ENCODE results near the gene METTL13. TPM values are rescaled to one million over a fixed set of nuclear protein-coding genes. Genes with fewer than 3 reads are reported as not detected.

Gene METTL13
- total and polyA plus RNA-seq, 9 of the 15 experiments (the other 6 are each of a cell fraction or from before 2014, with no cell fraction given), result 18.9 to 78.9 (median 54.9) TPM

- no TSS peak for BruUV-seq (replicated peaks)
- H3K27ac ChIP-seq (ENCODE audit: extremely low read depth, low read depth, low read length), result no peak overlapping the region
- H3K4me3 ChIP-seq, result no peak overlapping the region
- ChIA-PET CTCF (ENCODE audit: low intra/inter-chr PET ratio) (no interaction called here), POLR2A (interaction anchor here (0.6 to 0.9 kb wide), 3 partner anchors 44 to 134 kb away, joined by 3 to 5 read pairs (median 4); no protein-coding TSS in a partner anchor)
- peaks cover 99% of the 10 kb centered on the region for H3K36me3 ChIP-seq (ENCODE audit: control insufficient read depth, insufficient read depth, low read length)
- no peaks in the 10 kb centered on the region for H3K9me3 ChIP-seq (replicated peaks; ENCODE audit: control insufficient read depth, insufficient read depth, low read depth, low read length)
- H3K4me2 ChIP-seq (ENCODE audit: insufficient read depth, low read length), result no peak overlapping the region
- DNase-seq (ENCODE audit: extremely low read depth in 1 of 4, low spot score in 3 of 4), result no peak
- no peaks in the 10 kb centered on the region for H4K20me1 ChIP-seq (replicated peaks; ENCODE audit: control insufficient read depth, insufficient read depth, low read length)
- in situ Hi-C loops (cut with MboI), result no loop called here
- WGBS (ENCODE audit: insufficient coverage, low coverage, missing lambda C conversion rate), result 97% methylated on average over 15 of the region's 15 CpGs
- H3K9ac ChIP-seq (ENCODE audit: insufficient read depth in 1 of 2, low read depth in 2 of 2, low read length in 2 of 2), result no peak overlapping the region
- peaks cover 12 to 13% of the 10 kb centered on the region in 2 experiments; a peak in 4 of 5 replicates for H3K4me1 ChIP-seq (replicated peaks in 1 of 2; ENCODE audit: control insufficient read depth in 2 of 2, insufficient read depth in 2 of 2, low read length in 2 of 2)
- no peak overlapping the region for H2AFZ ChIP-seq (ENCODE audit: low read depth, low read length)
- H3K27me3 ChIP-seq (ENCODE audit: control insufficient read depth in 2 of 2, insufficient read depth in 2 of 2, low read length in 2 of 2), result no peaks in the 10 kb centered on the region
- no peak for ATAC-seq
- no peak for FAIRE-seq
- peaks cover 3% of the 10 kb centered on the region for H3K9me1 ChIP-seq (ENCODE audit: control insufficient read depth, insufficient read depth, low read length)
- peaks cover 37% of the 10 kb centered on the region for H3K79me2 ChIP-seq (ENCODE audit: control insufficient read depth, insufficient read depth, low read length)
- intact Hi-C loops (cut with micrococcal nuclease), result no loop called here
- TF ChIP-seq RCOR1 (IDR thresholded peaks at IDR 0.05; ENCODE audit: borderline replicate concordance in 1 of 2, low read depth in 2 of 2, low read length in 2 of 2) (no peak), HDAC8 (tag; IDR thresholded peaks at IDR 0.05) (no peak), PATZ1 (CRISPR knock-in tag; IDR thresholded peaks at IDR 0.05; ENCODE audit: borderline replicate concordance) (no peak), ZNF76 (CRISPR knock-in tag; IDR thresholded peaks at IDR 0.05; ENCODE audit: borderline replicate concordance) (no peak), SRSF9 (IDR thresholded peaks at IDR 0.05; ENCODE audit: borderline replicate concordance, low read depth, low read length) (no peak), PCBP2 (IDR thresholded peaks at IDR 0.05; ENCODE audit: low read depth, low read length, poor library complexity, severe bottlenecking) (no peak), ZNF766 (CRISPR knock-in tag; conservative IDR thresholded peaks at IDR 0.05) (no peak), RB1 (IDR thresholded peaks at IDR 0.05; ENCODE audit: low read depth) (no peak), HNRNPH1 (optimal IDR thresholded peaks at IDR 0.05; ENCODE audit: low read depth, low read length) (no peak), ATF3 (IDR thresholded peaks at IDR 0.05) (no peak), ATF3 (CRISPR knock-in tag; conservative IDR thresholded peaks at IDR 0.05) (no peak), POLR3G (IDR thresholded peaks at IDR 0.05; ENCODE audit: extremely low read depth, insufficient read length, insufficient replicate concordance) (no peak)
- TF ChIP-seq, protein P1, sequence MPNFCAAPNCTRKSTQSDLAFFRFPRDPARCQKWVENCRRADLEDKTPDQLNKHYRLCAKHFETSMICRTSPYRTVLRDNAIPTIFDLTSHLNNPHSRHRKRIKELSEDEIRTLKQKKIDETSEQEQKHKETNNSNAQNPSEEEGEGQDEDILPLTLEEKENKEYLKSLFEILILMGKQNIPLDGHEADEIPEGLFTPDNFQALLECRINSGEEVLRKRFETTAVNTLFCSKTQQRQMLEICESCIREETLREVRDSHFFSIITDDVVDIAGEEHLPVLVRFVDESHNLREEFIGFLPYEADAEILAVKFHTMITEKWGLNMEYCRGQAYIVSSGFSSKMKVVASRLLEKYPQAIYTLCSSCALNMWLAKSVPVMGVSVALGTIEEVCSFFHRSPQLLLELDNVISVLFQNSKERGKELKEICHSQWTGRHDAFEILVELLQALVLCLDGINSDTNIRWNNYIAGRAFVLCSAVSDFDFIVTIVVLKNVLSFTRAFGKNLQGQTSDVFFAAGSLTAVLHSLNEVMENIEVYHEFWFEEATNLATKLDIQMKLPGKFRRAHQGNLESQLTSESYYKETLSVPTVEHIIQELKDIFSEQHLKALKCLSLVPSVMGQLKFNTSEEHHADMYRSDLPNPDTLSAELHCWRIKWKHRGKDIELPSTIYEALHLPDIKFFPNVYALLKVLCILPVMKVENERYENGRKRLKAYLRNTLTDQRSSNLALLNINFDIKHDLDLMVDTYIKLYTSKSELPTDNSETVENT (CRISPR knock-in tag; IDR thresholded peaks at IDR 0.05), result no peak
- TF ChIP-seq, protein P2, sequence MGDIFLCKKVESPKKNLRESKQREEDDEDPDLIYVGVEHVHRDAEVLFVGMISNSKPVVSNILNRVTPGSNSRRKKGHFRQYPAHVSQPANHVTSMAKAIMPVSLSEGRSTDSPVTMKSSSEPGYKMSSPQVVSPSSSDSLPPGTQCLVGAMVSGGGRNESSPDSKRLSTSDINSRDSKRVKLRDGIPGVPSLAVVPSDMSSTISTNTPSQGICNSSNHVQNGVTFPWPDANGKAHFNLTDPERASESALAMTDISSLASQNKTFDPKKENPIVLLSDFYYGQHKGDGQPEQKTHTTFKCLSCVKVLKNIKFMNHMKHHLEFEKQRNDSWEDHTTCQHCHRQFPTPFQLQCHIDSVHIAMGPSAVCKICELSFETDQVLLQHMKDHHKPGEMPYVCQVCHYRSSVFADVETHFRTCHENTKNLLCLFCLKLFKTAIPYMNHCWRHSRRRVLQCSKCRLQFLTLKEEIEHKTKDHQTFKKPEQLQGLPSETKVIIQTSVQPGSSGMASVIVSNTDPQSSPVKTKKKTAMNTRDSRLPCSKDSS (IDR thresholded peaks at IDR 0.05; ENCODE audit: low read depth, partially characterized antibody), result no peak
Observed at GRCh38 chr1:171787686-171788480, 6.4 kb downstream of the METTL13 start.
